HEK293 (cell line): ENCODE results near the gene C1orf35.

ENCODE experiments used
- EGR2 ChIP-seq: fragments of 450-650 bp; formaldehyde crosslinking; IDR thresholded peaks from 2 replicates; pipeline ENCODE4 v1.5.1; 2016; ENCODE audit warnings: low read depth, missing biosample characterization, missing genetic modification characterization
- GFI1B ChIP-seq: fragments of 450-650 bp; formaldehyde crosslinking; IDR thresholded peaks from 2 replicates; pipeline ENCODE4 v1.5.1; 2016; ENCODE audit warnings: missing biosample characterization, missing genetic modification characterization
- GLIS2 ChIP-seq: fragments of 450-650 bp; formaldehyde crosslinking; IDR thresholded peaks from 2 replicates; pipeline ENCODE4 v1.5.1; 2016; ENCODE audit warnings: missing biosample characterization, missing genetic modification characterization
- HOXA7 ChIP-seq: sonication (generic); formaldehyde crosslinking; IDR thresholded peaks from 2 replicates; pipeline ENCODE4 v1.8.1; 2022; ENCODE audit warnings: missing genetic modification reagents, borderline replicate concordance
- IKZF3 ChIP-seq: fragments of 450-650 bp; IDR thresholded peaks from 2 replicates; pipeline ENCODE4 v1.5.0; 2018; ENCODE audit warnings: missing biosample characterization, mild to moderate bottlenecking, missing genetic modification characterization, moderate library complexity
- KLF10 ChIP-seq: fragments of 450-650 bp; IDR thresholded peaks from 2 replicates; pipeline ENCODE4 v1.5.1; 2018; ENCODE audit warnings: missing biosample characterization, mild to moderate bottlenecking, missing genetic modification characterization
- KLF16 ChIP-seq: fragments of 450-650 bp; formaldehyde crosslinking; IDR thresholded peaks from 2 replicates; pipeline ENCODE4 v1.5.1; 2017; ENCODE audit warnings: missing biosample characterization, missing genetic modification characterization
- PRDM1 ChIP-seq: fragments of 450-650 bp; formaldehyde crosslinking; IDR thresholded peaks from 2 replicates; pipeline ENCODE4; 2016; ENCODE audit warnings: missing biosample characterization, missing genetic modification characterization
- SP3 ChIP-seq: fragments of 450-650 bp; formaldehyde crosslinking; IDR thresholded peaks from 2 replicates; pipeline ENCODE4 v1.5.1; 2016; ENCODE audit warnings: missing biosample characterization, missing genetic modification characterization
- ZBTB17 ChIP-seq: fragments of 450-650 bp; formaldehyde crosslinking; IDR thresholded peaks from 2 replicates; pipeline ENCODE4 v1.5.1; 2016; ENCODE audit warnings: missing biosample characterization, missing genetic modification characterization
- ZBTB49 ChIP-seq: fragments of 450-650 bp; formaldehyde crosslinking; IDR thresholded peaks from 2 replicates; pipeline ENCODE4 v1.5.1; 2016; ENCODE audit warnings: missing biosample characterization, missing genetic modification characterization, low read depth
- ZFP3 ChIP-seq: fragments of 450-650 bp; formaldehyde crosslinking; IDR thresholded peaks from 2 replicates; pipeline ENCODE4 v1.5.1; 2016; ENCODE audit warnings: low read depth, missing biosample characterization, missing genetic modification characterization
- ZNF112 ChIP-seq: fragments of 450-650 bp; formaldehyde crosslinking; IDR thresholded peaks from 2 replicates; pipeline ENCODE4 v1.5.0; 2017; ENCODE audit warnings: missing biosample characterization, missing genetic modification characterization
- ZNF146 ChIP-seq: fragments of 450-650 bp; formaldehyde crosslinking; IDR thresholded peaks from 2 replicates; pipeline ENCODE4 v1.5.1; 2016; ENCODE audit warnings: missing biosample characterization, missing genetic modification characterization
- ZNF157 ChIP-seq: fragments of 450-650 bp; formaldehyde crosslinking; IDR thresholded peaks from 2 replicates; pipeline ENCODE4 v1.5.1; 2016; ENCODE audit warnings: missing biosample characterization, missing genetic modification characterization
- ZNF174 ChIP-seq: fragments of 450-650 bp; formaldehyde crosslinking; IDR thresholded peaks from 2 replicates; pipeline ENCODE4 v1.5.0; 2017; ENCODE audit warnings: missing biosample characterization, mild to moderate bottlenecking, missing genetic modification characterization
- ZNF175 ChIP-seq: fragments of 450-650 bp; formaldehyde crosslinking; IDR thresholded peaks from 2 replicates; pipeline ENCODE4 v1.5.1; 2016; ENCODE audit warnings: missing biosample characterization, missing genetic modification characterization
- ZNF184 ChIP-seq: fragments of 450-650 bp; IDR thresholded peaks from 2 replicates; pipeline ENCODE4 v1.5.1; 2018; ENCODE audit warnings: missing biosample characterization, mild to moderate bottlenecking, missing genetic modification characterization
- ZNF266 ChIP-seq: fragments of 450-650 bp; formaldehyde crosslinking; IDR thresholded peaks from 2 replicates; pipeline ENCODE4 v1.5.1; 2016; ENCODE audit warnings: missing biosample characterization, missing genetic modification characterization, low read depth
- ZNF292 ChIP-seq: fragments of 450-650 bp; formaldehyde crosslinking; IDR thresholded peaks from 2 replicates; pipeline ENCODE4 v1.5.1; 2016; ENCODE audit warnings: low read depth, missing biosample characterization, missing genetic modification characterization, borderline replicate concordance
- ZNF324 ChIP-seq: fragments of 450-650 bp; formaldehyde crosslinking; IDR thresholded peaks from 2 replicates; pipeline ENCODE4 v1.5.1; 2016; ENCODE audit warnings: missing biosample characterization, missing genetic modification characterization
- ZNF341 ChIP-seq: fragments of 450-650 bp; formaldehyde crosslinking; IDR thresholded peaks from 2 replicates; pipeline ENCODE4; 2016; ENCODE audit warnings: low read depth, missing biosample characterization, missing genetic modification characterization
- ZNF423 ChIP-seq: fragments of 450-650 bp; formaldehyde crosslinking; IDR thresholded peaks from 2 replicates; pipeline ENCODE4 v1.5.1; 2016; ENCODE audit warnings: missing biosample characterization, missing genetic modification characterization
- ZNF510 ChIP-seq: fragments of 450-650 bp; formaldehyde crosslinking; IDR thresholded peaks from 2 replicates; pipeline ENCODE4 v1.5.1; 2018; ENCODE audit warnings: mild to moderate bottlenecking, missing genetic modification characterization, missing biosample characterization; ENCODE audit not compliant: insufficient replicate concordance
- ZNF529 ChIP-seq: fragments of 450-650 bp; formaldehyde crosslinking; IDR thresholded peaks from 2 replicates; pipeline ENCODE4 v1.5.1; 2017; ENCODE audit warnings: missing genetic modification characterization, missing biosample characterization; ENCODE audit not compliant: insufficient replicate concordance
- ZNF544 ChIP-seq: fragments of 450-650 bp; formaldehyde crosslinking; IDR thresholded peaks from 2 replicates; pipeline ENCODE4 v1.5.0; 2017; ENCODE audit warnings: missing biosample characterization, missing genetic modification characterization
- ZNF664 ChIP-seq: fragments of 450-650 bp; formaldehyde crosslinking; IDR thresholded peaks from 2 replicates; pipeline ENCODE4 v1.5.1; 2016; ENCODE audit warnings: missing biosample characterization, missing genetic modification characterization
- ZNF843 ChIP-seq: fragments of 450-650 bp; formaldehyde crosslinking; IDR thresholded peaks from 2 replicates; pipeline ENCODE4 v1.5.1; 2016; ENCODE audit warnings: missing biosample characterization, missing genetic modification characterization
- ZXDB ChIP-seq: fragments of 450-650 bp; formaldehyde crosslinking; IDR thresholded peaks from 2 replicates; pipeline ENCODE4 v1.5.1; 2016; ENCODE audit warnings: missing biosample characterization, missing genetic modification characterization
- TF ChIP-seq, protein P1 (sequence below): fragments of 450-650 bp; formaldehyde crosslinking; IDR thresholded peaks from 2 replicates; pipeline ENCODE4 v1.5.1; 2016; ENCODE audit warnings: missing biosample characterization, missing genetic modification characterization, borderline replicate concordance
- TF ChIP-seq, protein P2 (sequence below): fragments of 450-650 bp; formaldehyde crosslinking; IDR thresholded peaks from 2 replicates; pipeline ENCODE4 v1.5.1; 2016; ENCODE audit warnings: missing biosample characterization, missing genetic modification characterization, borderline replicate concordance

The C1orf35 gene

DNA sequence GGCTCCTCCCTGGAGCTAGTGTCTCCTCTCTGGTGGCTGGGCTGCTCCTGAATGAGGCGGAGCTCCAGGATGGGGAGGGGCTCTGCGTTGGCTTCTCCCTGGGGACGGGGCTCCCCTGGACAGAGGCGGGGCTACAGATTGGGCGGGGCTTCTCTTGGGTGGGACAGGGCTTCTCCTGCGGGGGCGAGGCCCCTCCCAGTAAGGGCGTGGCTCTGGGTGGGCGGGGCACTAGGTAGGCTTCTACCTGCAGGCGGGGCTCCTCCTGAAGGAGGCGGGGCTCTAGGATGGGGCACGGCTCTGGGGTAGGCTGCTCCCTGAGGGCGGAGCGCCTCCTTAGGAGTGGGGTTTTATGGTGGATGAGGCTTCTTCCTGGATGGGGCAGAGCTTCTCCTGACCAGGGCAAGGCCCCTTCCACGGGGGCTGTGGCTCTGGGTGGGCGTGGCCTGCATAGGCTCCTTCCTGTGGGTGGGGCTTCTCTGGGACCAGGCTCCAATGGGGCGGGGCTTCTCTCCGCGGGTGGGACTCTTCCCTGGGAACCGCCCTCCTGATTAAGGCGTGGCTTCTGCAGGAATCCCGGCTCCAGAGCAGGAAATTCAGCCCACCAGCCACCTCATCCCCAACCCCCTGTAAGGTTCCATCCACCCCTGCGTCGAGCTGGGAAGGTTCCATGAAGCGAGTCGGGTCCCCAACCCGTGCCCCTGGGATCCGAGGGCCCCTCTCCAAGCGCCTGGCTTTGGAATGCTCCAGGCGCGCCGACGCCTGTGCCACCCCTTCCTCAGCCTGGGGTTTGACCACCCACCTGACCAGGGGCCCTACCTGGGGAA is 43.3 kb downstream of the C1orf35 start (continued):
- TF ChIP-seq ZBTB49 (tag by site-specific recombination): no peak
- TF ChIP-seq ZXDB (tag by site-specific recombination): no peak
- no peak for TF ChIP-seq ZNF544 (tag by site-specific recombination)
- TF ChIP-seq GLIS2: peak; percentile 57
- TF ChIP-seq ZNF157 (tag by site-specific recombination): no peak
- TF ChIP-seq ZNF423 (tag by site-specific recombination): no peak
- TF ChIP-seq ZNF529 (tag by site-specific recombination): no peak
- TF ChIP-seq, protein P1, sequence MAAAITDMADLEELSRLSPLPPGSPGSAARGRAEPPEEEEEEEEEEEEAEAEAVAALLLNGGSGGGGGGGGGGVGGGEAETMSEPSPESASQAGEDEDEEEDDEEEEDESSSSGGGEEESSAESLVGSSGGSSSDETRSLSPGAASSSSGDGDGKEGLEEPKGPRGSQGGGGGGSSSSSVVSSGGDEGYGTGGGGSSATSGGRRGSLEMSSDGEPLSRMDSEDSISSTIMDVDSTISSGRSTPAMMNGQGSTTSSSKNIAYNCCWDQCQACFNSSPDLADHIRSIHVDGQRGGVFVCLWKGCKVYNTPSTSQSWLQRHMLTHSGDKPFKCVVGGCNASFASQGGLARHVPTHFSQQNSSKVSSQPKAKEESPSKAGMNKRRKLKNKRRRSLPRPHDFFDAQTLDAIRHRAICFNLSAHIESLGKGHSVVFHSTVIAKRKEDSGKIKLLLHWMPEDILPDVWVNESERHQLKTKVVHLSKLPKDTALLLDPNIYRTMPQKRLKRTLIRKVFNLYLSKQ (tag by site-specific recombination): no peak
- TF ChIP-seq ZNF664: no peak
- no peak for TF ChIP-seq ZNF184
- TF ChIP-seq HOXA7 (CRISPR knock-in tag): no peak
- TF ChIP-seq SP3 (tag by site-specific recombination): peak; percentile 83
- TF ChIP-seq IKZF3 (tag by site-specific recombination): 0 out of 2 replicates have a peak, but pooled peaks have one; percentile 46
- TF ChIP-seq ZNF341 (tag by site-specific recombination): peak; percentile 39
- TF ChIP-seq GFI1B (tag by site-specific recombination): no peak
- TF ChIP-seq ZNF510 (tag by site-specific recombination): no peak
- TF ChIP-seq ZNF843 (tag by site-specific recombination): no peak
- no peak for TF ChIP-seq ZNF175
- TF ChIP-seq ZFP3 (tag by site-specific recombination): no peak
- TF ChIP-seq ZNF146 (tag by site-specific recombination): no peak
- TF ChIP-seq KLF16 (tag by site-specific recombination): peak; percentile 44; the same call in 1 of the 2 replicates
- peak; percentile 8; the same call in 1 of the 2 replicates for TF ChIP-seq KLF10 (tag by site-specific recombination)
- TF ChIP-seq ZBTB17 (tag by site-specific recombination): no peak
- TF ChIP-seq PRDM1 (tag by site-specific recombination): no peak
- TF ChIP-seq ZNF266 (tag by site-specific recombination): no peak
- no peak for TF ChIP-seq ZNF324
- no peak for TF ChIP-seq ZNF112 (tag by site-specific recombination)
- TF ChIP-seq, protein P2, sequence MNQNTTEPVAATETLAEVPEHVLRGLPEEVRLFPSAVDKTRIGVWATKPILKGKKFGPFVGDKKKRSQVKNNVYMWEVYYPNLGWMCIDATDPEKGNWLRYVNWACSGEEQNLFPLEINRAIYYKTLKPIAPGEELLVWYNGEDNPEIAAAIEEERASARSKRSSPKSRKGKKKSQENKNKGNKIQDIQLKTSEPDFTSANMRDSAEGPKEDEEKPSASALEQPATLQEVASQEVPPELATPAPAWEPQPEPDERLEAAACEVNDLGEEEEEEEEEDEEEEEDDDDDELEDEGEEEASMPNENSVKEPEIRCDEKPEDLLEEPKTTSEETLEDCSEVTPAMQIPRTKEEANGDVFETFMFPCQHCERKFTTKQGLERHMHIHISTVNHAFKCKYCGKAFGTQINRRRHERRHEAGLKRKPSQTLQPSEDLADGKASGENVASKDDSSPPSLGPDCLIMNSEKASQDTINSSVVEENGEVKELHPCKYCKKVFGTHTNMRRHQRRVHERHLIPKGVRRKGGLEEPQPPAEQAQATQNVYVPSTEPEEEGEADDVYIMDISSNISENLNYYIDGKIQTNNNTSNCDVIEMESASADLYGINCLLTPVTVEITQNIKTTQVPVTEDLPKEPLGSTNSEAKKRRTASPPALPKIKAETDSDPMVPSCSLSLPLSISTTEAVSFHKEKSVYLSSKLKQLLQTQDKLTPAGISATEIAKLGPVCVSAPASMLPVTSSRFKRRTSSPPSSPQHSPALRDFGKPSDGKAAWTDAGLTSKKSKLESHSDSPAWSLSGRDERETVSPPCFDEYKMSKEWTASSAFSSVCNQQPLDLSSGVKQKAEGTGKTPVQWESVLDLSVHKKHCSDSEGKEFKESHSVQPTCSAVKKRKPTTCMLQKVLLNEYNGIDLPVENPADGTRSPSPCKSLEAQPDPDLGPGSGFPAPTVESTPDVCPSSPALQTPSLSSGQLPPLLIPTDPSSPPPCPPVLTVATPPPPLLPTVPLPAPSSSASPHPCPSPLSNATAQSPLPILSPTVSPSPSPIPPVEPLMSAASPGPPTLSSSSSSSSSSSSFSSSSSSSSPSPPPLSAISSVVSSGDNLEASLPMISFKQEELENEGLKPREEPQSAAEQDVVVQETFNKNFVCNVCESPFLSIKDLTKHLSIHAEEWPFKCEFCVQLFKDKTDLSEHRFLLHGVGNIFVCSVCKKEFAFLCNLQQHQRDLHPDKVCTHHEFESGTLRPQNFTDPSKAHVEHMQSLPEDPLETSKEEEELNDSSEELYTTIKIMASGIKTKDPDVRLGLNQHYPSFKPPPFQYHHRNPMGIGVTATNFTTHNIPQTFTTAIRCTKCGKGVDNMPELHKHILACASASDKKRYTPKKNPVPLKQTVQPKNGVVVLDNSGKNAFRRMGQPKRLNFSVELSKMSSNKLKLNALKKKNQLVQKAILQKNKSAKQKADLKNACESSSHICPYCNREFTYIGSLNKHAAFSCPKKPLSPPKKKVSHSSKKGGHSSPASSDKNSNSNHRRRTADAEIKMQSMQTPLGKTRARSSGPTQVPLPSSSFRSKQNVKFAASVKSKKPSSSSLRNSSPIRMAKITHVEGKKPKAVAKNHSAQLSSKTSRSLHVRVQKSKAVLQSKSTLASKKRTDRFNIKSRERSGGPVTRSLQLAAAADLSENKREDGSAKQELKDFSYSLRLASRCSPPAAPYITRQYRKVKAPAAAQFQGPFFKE: no peak
- peak; percentile 26; the same call in 1 of the 2 replicates for TF ChIP-seq EGR2 (tag by site-specific recombination)
- TF ChIP-seq ZNF174 (tag by site-specific recombination): no peak
- no peak for TF ChIP-seq ZNF292 (tag by site-specific recombination)
